Activated CD4-positive, CD25-positive, alpha-beta regulatory T cell treated with anti-CD3 and anti-CD28 coated beads, Interleukin-2, amount 50 U/mL, for 16 hours (primary cell): ENCODE results near the gene OR2C3.
"Not testable (repeated sequence)": the region's sequence is repeated elsewhere in the genome, so short reads cannot be mapped to it uniquely, and the experiment has no call there.

Experiments used
- DNase-seq: peaks from one replicate; pipeline ENCODE4 v3.0.0-alpha.2; 2020; ENCODE audit warnings: low read depth, low spot score

Gene OR2C3

GRCh38 chr1:247536340-247536739 lies at the start of gene OR2C3:
Gene OR2C3 (minus strand): TSS chr1:247536440. CDS start chr1:247532511, 3,929 bp downstream.
- no peak for DNase-seq

- DNase-seq = no peak
Measured at GRCh38 chr1:247578946-247579460, 42.8 kb upstream of the OR2C3 start.

GRCh38 chr1:247576514-247576913 lies 40.3 kb upstream of the OR2C3 start:
- DNase-seq = no peak

- DNase-seq = no peak
Measured at GRCh38 chr1:247574664-247575063, 38.4 kb upstream of the OR2C3 start.

- DNase-seq = no peak
Measured at GRCh38 chr1:247574236-247574635, 38.0 kb upstream of the OR2C3 start.

- no peak for DNase-seq
Measured at GRCh38 chr1:247562198-247562597, 26.0 kb upstream of the OR2C3 start.

GRCh38 chr1:247561711-247562110 lies 25.5 kb upstream of the OR2C3 start:
- DNase-seq = no peak

- DNase-seq = no peak
Measured at GRCh38 chr1:247557926-247558674, 21.9 kb upstream of the OR2C3 start.

- no peak for DNase-seq
Measured at GRCh38 chr1:247552231-247552630, 16.0 kb upstream of the OR2C3 start.

GRCh38 chr1:247551721-247552120 lies 15.5 kb upstream of the OR2C3 start:
- DNase-seq = no peak

- DNase-seq = no peak
Measured at GRCh38 chr1:247548769-247549182, 12.5 kb upstream of the OR2C3 start, which contains the start of gene GCSAML. Gene GCSAML (plus strand): TSS chr1:247549134. CDS start chr1:247549192, 58 bp downstream.

GRCh38 chr1:247548092-247548491 lies 11.9 kb upstream of the OR2C3 start:
- DNase-seq = no peak

GRCh38 chr1:247542811-247543210 lies 6.6 kb upstream of the OR2C3 start:
- DNase-seq = no peak

GRCh38 chr1:247540581-247540980 lies 4.3 kb upstream of the OR2C3 start:
- no peak for DNase-seq

- DNase-seq = no peak
Measured at GRCh38 chr1:247539215-247539614, 3.0 kb upstream of the OR2C3 start.

GRCh38 chr1:247538561-247538960 lies 2.3 kb upstream of the OR2C3 start:
- DNase-seq = no peak

- DNase-seq = no peak
Measured at GRCh38 chr1:247535402-247535801, 838 bp downstream of the OR2C3 start.

GRCh38 chr1:247531937-247532336 lies 4.3 kb downstream of the OR2C3 start:
- no peak for DNase-seq

- no peak for DNase-seq
Measured at GRCh38 chr1:247530785-247531184, 5.5 kb downstream of the OR2C3 start.

- DNase-seq = no peak
Measured at GRCh38 chr1:247529771-247530355, 6.4 kb downstream of the OR2C3 start.

- DNase-seq = no peak
Measured at GRCh38 chr1:247528812-247529474, 7.3 kb downstream of the OR2C3 start.

GRCh38 chr1:247521886-247522285 lies 14.4 kb downstream of the OR2C3 start:
- DNase-seq = not testable (repeated sequence)

- no peak for DNase-seq
Measured at GRCh38 chr1:247518613-247518891, 17.7 kb downstream of the OR2C3 start.
